ENCODE data around the gene PDE2A.

- no peak for TF ChIP-seq CTCF (IDR thresholded peaks at IDR 0.05)
- no peak for TF ChIP-seq EZH2 (IDR thresholded peaks at IDR 0.05; ENCODE audit: borderline replicate concordance, insufficient read depth, low read depth, low read length, poor library complexity, severe bottlenecking)
Observed at GRCh38 chr11:72652133-72652532, 22.1 kb downstream of the PDE2A start.

All from B cell (primary cell).